ENCODE data around the gene RAB40A.

DNA sequence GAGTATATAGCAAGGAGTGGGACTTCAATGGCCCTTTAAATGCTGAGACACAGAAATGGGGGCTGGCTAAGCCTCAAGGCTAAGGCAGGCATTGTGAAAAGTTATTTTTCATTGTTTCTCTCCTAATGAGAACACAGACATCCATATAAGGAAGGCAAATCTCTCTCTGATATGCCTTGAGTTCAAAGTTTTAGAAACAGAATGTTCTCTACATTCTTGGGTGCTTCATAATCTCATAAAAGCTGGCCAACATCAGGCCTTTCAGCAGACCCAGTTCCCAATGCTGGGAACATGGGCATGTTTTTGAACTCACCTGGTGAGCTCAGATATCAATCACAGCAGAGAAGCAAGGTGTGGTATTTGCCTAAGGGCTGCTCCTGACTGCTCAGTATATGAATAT is 19.4 kb upstream of the RAB40A start:
- TF ChIP-seq POLR2A (IDR thresholded peaks at IDR 0.05) (no peak), CTCF (IDR thresholded peaks at IDR 0.05) (no peak)

All from testis (tissue), 2 donors.